Mammary epithelial cell (primary cell): ENCODE results near the gene STK38L.

Source experiments
- CTCF ChIP-seq, 2 donors: IDR thresholded peaks in 1 of 2; conservative IDR thresholded peaks in 1 of 2; 2 replicates each; pipeline ENCODE4 v1.5.1; 2011 to 2012; ENCODE audit warnings: inconsistent platforms in 2 of 2, low read length in 2 of 2, mild to moderate bottlenecking in 2 of 2, control low read depth in 1 of 2, low read depth in 1 of 2; ENCODE audit not compliant: insufficient read depth in 1 of 2; ENCODE audit errors: extremely low read depth in 1 of 2
- EZH2 ChIP-seq: IDR thresholded peaks from 2 replicates; pipeline ENCODE4 v1.6.1; 2012; ENCODE audit warnings: low read length, inconsistent platforms, borderline replicate concordance

- TF ChIP-seq EZH2 (no peak), CTCF (conservative IDR thresholded peaks at IDR 0.05 in 1 of 2, IDR thresholded peaks at IDR 0.05 in 1 of 2; ENCODE audit: extremely low read depth in 1 of 2, insufficient read depth in 1 of 2, low read depth in 1 of 2, low read length in 2 of 2) (no peak)
Measured at GRCh38 chr12:27261866-27262265, 17.8 kb downstream of the STK38L start.
